ENCODE results near the gene MBLAC1.
A peak's percentile ranks its signal among the peaks of the same experiment; 100 is the strongest.
"Not testable (repeated sequence)": the region's sequence is repeated elsewhere in the genome, so short reads cannot be mapped to it uniquely, and the experiment has no call there.

MBLAC1 gene

DNA sequence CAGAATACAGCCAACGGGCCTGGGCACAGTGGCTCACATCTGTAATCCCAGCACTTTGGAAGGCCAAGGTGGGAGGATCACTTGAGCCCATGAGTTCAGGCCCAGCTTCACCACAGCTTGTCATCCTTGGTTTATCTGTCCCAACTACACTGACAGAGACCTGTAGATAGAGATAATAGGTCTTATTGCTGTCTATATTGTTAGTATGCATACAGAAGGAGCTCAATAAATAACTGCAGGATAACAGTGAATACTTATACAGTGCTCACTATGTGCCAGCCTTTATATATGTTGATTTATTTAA, 6.1 kb upstream of the MBLAC1 start:
- no peak for DNase-seq

- DNase-seq: no peak
Observed at GRCh38 chr7:100122067-100122466, 4.7 kb upstream of the MBLAC1 start.

GRCh38 chr7:100122568-100122967, 4.2 kb upstream of the MBLAC1 start:
- DNase-seq: no peak

- no peak for DNase-seq
Observed at GRCh38 chr7:100124301-100125230, 2.2 kb upstream of the MBLAC1 start.

DNA sequence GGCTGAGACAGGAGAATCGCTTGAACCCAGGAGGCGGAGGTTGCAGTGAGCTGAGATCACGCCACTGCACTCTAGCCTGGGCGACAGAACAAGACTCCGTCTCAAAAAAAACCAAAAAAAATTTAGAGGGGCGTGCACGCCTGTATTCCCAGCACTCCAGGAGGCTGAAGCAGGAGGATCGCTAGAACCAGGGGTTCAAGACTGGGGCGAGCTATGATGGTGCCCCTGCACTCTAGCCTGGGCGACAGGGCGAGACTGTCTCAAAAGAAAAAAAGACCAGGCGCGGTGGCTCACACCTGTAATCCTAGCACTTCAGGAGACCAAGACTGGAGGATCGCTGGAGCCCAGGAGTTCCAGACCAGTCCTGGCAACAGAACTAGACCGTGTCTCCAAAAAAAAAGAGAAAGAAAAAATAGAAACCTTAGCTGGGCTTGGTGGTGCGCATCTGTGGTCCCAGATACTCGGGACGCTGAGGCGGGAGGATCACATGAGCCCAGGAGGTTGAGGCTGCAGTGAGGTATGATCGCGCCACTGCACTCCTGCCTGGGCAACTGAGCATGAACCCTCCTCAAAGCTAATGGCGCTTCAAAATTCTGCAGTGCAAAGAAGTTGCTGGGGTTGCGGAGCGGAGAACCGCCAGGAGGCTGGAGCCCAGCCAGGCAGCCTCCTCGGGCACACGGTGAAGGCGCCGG, 382 bp upstream of the MBLAC1 start:
- DNase-seq: peak in 4 of 56 donors; percentile 63 to 81 (median 65)

GRCh38 chr7:100127866-100128636, 1.3 kb downstream of the MBLAC1 start:
- peak in 11 of 56 donors; percentile 5 to 70 (median 37) for DNase-seq

DNA sequence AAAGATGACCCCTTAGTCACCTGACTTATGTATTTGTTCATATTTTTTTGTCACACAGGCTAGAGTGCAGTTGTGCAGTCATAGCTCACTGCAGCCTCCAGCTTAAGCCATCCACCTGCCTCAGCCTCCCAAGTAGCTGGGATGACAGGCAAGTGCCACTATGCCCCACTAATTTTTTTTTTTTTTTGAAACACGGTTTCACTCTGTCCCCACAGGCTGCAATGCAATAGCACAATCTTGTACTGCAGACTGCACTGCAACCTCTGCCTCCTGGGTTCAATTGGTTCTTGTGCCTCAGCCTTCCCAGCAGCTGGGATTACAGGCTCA, 1.8 kb downstream of the MBLAC1 start:
- no peak for DNase-seq

DNA sequence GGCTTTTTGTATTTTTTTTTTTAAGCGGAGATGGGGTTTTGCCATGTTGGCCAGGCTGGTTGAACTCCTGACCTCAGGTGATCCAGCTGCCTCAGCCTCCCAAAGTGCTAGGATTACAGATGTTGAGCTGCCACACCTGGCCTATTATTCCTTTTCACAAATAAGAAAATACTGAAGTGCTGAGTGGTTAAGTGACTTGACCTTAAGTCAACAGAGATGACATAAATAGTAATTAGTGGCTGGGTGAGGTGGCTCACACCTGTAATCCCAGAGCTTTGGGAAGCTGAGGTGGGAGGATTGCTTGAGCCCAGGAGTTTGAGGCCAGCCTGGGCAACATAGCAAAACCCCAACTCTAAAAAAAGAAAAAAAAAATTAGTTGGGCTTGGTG, 3.4 kb downstream of the MBLAC1 start:
- DNase-seq: not testable (repeated sequence)

DNA sequence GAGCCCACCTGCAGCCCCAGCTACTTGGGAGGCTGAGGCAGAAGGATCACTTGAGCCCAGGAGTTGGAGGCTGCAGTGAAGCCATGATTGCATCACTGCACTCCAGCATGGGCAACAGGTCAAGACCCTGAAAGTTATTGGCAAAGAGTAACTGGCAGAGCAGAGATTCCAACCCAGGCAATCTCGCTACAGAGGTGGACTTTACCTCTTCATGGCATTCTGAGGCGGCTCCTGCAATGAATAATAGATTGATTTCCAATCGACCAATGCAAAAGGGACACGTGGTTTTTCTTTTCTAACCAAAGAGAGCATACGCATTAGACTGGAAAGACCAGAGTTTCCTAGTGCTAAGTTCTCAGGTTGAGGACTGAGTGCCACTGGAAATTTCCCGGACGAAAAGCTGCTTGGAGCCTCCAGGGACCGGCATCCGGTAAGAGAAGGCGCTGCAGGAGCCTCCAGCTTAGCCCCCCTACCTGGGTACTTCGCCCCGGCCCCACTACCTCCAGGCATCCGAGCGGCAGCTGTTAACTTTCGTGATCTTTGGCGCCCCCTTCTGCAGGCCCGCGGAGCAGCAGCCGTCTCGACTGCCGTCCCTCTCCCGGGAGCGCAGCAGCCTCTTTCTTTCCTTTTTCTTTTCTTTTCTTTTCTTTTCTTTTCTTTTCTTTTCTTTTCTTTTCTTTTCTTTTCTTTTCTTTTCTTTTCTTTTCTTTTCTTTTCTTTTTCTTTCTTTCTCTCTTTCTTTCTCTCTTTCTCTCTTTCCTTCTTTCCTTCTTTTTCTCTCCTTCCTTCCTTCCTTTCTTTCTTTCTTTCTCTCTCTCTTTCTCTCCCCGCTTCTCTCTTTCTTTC, 4.1 kb downstream of the MBLAC1 start:
- DNase-seq: peak in 48 of 56 donors; percentile 9 to 87 (median 48)

GRCh38 chr7:100132126-100132525, 5.4 kb downstream of the MBLAC1 start:
- no peak for DNase-seq

GRCh38 chr7:100132697-100133151, 6.0 kb downstream of the MBLAC1 start:
- peak in 27 of 56 donors; percentile 9 to 66 (median 25) for DNase-seq

GRCh38 chr7:100137851-100138760, 11.3 kb downstream of the MBLAC1 start:
- no peak for DNase-seq

GRCh38 chr7:100141555-100141949, 14.8 kb downstream of the MBLAC1 start:
- no peak for DNase-seq

GRCh38 chr7:100142461-100142860, 15.7 kb downstream of the MBLAC1 start:
- no peak for DNase-seq

DNA sequence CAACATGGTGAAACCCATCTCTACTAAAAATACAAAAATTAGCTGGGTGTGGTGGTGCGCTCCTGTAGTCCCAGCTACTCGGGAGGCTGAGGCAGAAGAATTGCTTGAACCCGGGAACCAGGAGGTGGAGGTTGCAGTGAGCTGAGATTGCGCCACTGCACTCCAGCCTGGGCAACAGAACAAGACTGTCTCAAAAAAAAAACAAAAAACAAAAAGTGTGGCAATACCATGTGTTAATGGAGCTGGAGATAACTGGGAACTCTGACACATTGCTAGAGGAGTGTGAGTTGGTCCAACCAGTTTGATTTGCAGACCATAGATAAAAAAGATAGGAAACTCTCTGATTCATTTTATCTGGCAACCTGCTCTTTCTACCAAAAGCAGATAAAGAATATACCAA, 19.6 kb downstream of the MBLAC1 start:
- not testable (repeated sequence) for DNase-seq

DNA sequence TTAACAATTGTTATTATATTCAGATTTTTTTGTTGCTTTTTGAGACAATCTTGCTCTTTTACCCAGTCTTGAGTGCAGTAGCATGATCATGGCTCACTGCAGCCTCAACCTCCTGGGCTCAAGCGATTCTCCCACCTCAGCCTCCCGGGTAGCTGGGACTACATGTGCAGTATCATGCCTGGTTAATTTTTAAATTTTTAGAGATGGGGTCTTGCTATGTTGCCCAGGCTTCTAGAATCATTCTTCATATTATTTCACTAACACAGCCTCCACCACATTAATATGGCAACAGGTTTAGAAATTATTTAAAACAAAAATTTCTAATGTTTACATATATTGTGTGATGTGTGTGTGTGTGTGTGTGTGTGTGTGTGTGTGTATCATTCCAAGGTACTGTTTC, 20.5 kb downstream of the MBLAC1 start:
- DNase-seq: no peak

DNA sequence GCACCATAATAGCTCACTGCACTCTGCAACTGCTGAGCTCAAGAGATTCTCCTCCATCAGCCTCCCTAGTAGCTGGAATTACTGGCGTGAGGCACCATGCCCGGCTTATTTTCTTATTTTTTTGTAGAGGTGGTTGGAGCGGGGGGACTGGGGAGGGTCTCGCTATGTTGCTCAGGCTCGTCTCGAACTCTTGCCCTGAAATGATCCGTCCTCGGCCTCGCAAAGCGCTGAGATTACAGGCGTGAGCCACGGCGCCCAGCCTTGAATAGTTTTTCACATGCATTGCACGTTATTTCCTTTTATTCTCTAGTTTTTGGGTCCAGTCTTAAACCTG, 21.4 kb downstream of the MBLAC1 start:
- DNase-seq: no peak

- peak; percentile 68 to 100 (median 99) for DNase-seq
Observed at GRCh38 chr7:100148559-100149328, 22.0 kb downstream of the MBLAC1 start, which contains the start of gene LAMTOR4. TSS of gene LAMTOR4 (plus strand) at chr7:100148918. CDS start at chr7:100148973, 55 bp downstream.

GRCh38 chr7:100152404-100152803, 25.6 kb downstream of the MBLAC1 start:
- peak in 1 of 56 donors; percentile 15 for DNase-seq

Measured in amygdala (tissue), 56 donors.